Coronary artery (tissue), 2 donors: ENCODE results near the gene NRCAM.

ENCODE experiments used
- DNase-seq: peaks from one replicate; pipeline ENCODE4 v3.0.0-alpha.2; 2017; ENCODE audit warnings: low spot score
- H3K27ac ChIP-seq, 2 donors: fragments of 200-600 bp; sonication (generic); one replicate each; pipeline ENCODE4 v1.5.1; 2016 to 2019
- H3K4me3 ChIP-seq: fragments of 200-600 bp; sonication (generic); 2 replicates; pipeline ENCODE4 v1.5.1; 2016; ENCODE audit warnings: mild to moderate bottlenecking, moderate library complexity
- CTCF ChIP-seq: fragments of 200-600 bp; sonication (generic); IDR thresholded peaks from one replicate; pipeline ENCODE4 v1.5.1; 2019; ENCODE audit warnings: antibody characterized with exemption

The NRCAM gene

GRCh38 chr7:108409146-108409545, 47.1 kb downstream of the NRCAM start:
- no peak for TF ChIP-seq CTCF
- no peak overlapping the region for H3K4me3 ChIP-seq
- no peak overlapping the region for H3K27ac ChIP-seq
- no peak for DNase-seq

GRCh38 chr7:108408296-108408991, 47.8 kb downstream of the NRCAM start:
- Histone ChIP-seq H3K4me3 (no peak overlapping the region), H3K27ac (no peak overlapping the region)
- no peak for DNase-seq
- TF ChIP-seq CTCF: no peak

- no peak for DNase-seq
- TF ChIP-seq CTCF: no peak
- H3K4me3 ChIP-seq: no peak overlapping the region
- no peak overlapping the region for H3K27ac ChIP-seq
These were observed 48.6 kb downstream of the NRCAM start for GRCh38 chr7:108407676-108408075.

GRCh38 chr7:108406222-108406890, 49.9 kb downstream of the NRCAM start:
- TF ChIP-seq CTCF: no peak
- no peak for DNase-seq
- H3K4me3 ChIP-seq: no peak overlapping the region
- no peak overlapping the region for H3K27ac ChIP-seq

GRCh38 chr7:108404509-108405420, 51.5 kb downstream of the NRCAM start:
- no peak for TF ChIP-seq CTCF
- Histone ChIP-seq H3K4me3 (no peak overlapping the region), H3K27ac (no peak overlapping the region)
- no peak for DNase-seq

- no peak for TF ChIP-seq CTCF
- Histone ChIP-seq H3K27ac (no peak overlapping the region), H3K4me3 (no peak overlapping the region)
- no peak for DNase-seq
These were observed 52.5 kb downstream of the NRCAM start for GRCh38 chr7:108403597-108404217.
